GM19023 (cell line): ENCODE results near the gene ROR1.
"Not testable (repeated sequence)": the region's sequence is repeated elsewhere in the genome, so short reads cannot be mapped to it uniquely, and the experiment has no call there.

Experiments
- ATAC-seq: cut with Tn5 transposase; IDR thresholded peaks from one replicate; pipeline ENCODE4 v1.9.1; 2021; ENCODE audit warnings: mild to moderate bottlenecking, moderate library complexity; ENCODE audit not compliant: unreplicated experiment

The ROR1 gene

GRCh38 chr1:63757334-63757733 lies 16.5 kb upstream of the ROR1 start:
- ATAC-seq = no peak

GRCh38 chr1:63758791-63759190 lies 15.0 kb upstream of the ROR1 start:
- ATAC-seq = no peak

GRCh38 chr1:63759778-63760177 lies 14.0 kb upstream of the ROR1 start:
- no peak for ATAC-seq

GRCh38 chr1:63770381-63770780 lies 3.4 kb upstream of the ROR1 start:
- ATAC-seq = no peak

GRCh38 chr1:63772201-63772600 lies 1.6 kb upstream of the ROR1 start:
- no peak for ATAC-seq

GRCh38 chr1:63772876-63773275 lies 941 bp upstream of the ROR1 start:
- no peak for ATAC-seq

GRCh38 chr1:63773496-63773814 lies 362 bp upstream of the ROR1 start:
- ATAC-seq = no peak

GRCh38 chr1:63774617-63775417 lies 1.0 kb downstream of the ROR1 start:
- no peak for ATAC-seq

GRCh38 chr1:63775418-63776127 lies 1.8 kb downstream of the ROR1 start:
- no peak for ATAC-seq

- ATAC-seq = no peak
These were observed 3.5 kb downstream of the ROR1 start for GRCh38 chr1:63777286-63777685.

GRCh38 chr1:63777965-63778880 lies 4.4 kb downstream of the ROR1 start:
- no peak for ATAC-seq

GRCh38 chr1:63779338-63780211 lies 5.8 kb downstream of the ROR1 start:
- no peak for ATAC-seq

- no peak for ATAC-seq
These were observed 6.7 kb downstream of the ROR1 start for GRCh38 chr1:63780565-63780964.

- no peak for ATAC-seq
These were observed 9.2 kb downstream of the ROR1 start for GRCh38 chr1:63782982-63783381.

- no peak for ATAC-seq
These were observed 10.3 kb downstream of the ROR1 start for GRCh38 chr1:63784083-63784482.

- no peak for ATAC-seq
These were observed 10.9 kb downstream of the ROR1 start for GRCh38 chr1:63784489-63785390.

- not testable (repeated sequence) for ATAC-seq
These were observed 13.5 kb downstream of the ROR1 start for GRCh38 chr1:63787270-63787669.

GRCh38 chr1:63787875-63788274 lies 14.1 kb downstream of the ROR1 start:
- no peak for ATAC-seq

GRCh38 chr1:63789856-63790605 lies 16.2 kb downstream of the ROR1 start:
- ATAC-seq = no peak
